Left ventricle myocardium superior (tissue), 1 donor: ENCODE results near the gene AGR2. TPM values are rescaled to one million over a fixed set of nuclear protein-coding genes. Genes with fewer than 3 reads are reported as not detected.
A peak's percentile ranks its signal among the peaks of the same experiment; 100 is the strongest.
"Not testable (repeated sequence)": the region's sequence is repeated elsewhere in the genome, so short reads cannot be mapped to it uniquely, and the experiment has no call there.

Experiments used
- ATAC-seq: fragments of 200-7000 bp; cut with Tn5 transposase; one replicate; pipeline ENCODE4 v1.9.1; 2020; ENCODE audit warnings: mild to moderate bottlenecking, moderate library complexity
- DNase-seq: peaks from one replicate; pipeline ENCODE4 v3.0.0-alpha.2; 2020
- intact Hi-C: fragments of 100-400 bp; cut with micrococcal nuclease; formaldehyde crosslinking; loops from one replicate; pipeline ENCODE4 v1.11.0; 2022
- total RNA-seq: library from RNA; stranded (reverse); fragmentation: NEBNext Ultra II Directional; extraction: Animal tissue kit (Norgen Biotek cat#: 25700); gene quantifications from one replicate; pipeline ENCODE4 v1.2.1, GENCODE V29; 2021
- donor health status: DM: no; HTN: yes; CAD: no; lungs with severe emphysema.

The AGR2 gene
- total RNA-seq, 1 donor from 2014 or later, result not detected

GRCh38 chr7:16780596-16780995 is 24.2 kb downstream of the AGR2 start:
- DNase-seq (no peak), ATAC-seq (no peak)
- intact Hi-C loops, result no loop called here

GRCh38 chr7:16779051-16779450 is 25.7 kb downstream of the AGR2 start:
- intact Hi-C loops, result no loop called here
- DNase-seq (no peak), ATAC-seq (no peak)

DNA sequence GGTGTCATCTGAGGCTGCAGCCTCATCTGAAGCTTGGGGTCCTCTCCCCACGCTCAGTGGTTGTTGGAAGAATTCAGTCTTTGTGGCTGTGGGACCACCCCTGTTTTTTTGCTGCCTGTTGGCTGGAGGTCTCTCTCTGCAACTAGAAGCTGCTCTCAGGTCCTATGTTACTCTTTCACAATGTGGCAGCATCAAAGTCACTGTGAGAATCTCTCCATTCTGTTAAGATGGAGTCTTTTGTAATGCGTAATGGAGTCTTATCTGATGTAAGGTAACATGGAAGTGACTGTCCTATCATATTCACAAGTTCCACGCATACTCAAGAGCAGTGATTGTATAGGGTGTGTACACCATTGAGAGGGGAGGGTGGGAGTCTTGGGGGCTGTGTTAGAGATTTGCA is 26.3 kb downstream of the AGR2 start:
- no peak for ATAC-seq
- DNase-seq, result no peak
- intact Hi-C loops, result no loop called here

DNA sequence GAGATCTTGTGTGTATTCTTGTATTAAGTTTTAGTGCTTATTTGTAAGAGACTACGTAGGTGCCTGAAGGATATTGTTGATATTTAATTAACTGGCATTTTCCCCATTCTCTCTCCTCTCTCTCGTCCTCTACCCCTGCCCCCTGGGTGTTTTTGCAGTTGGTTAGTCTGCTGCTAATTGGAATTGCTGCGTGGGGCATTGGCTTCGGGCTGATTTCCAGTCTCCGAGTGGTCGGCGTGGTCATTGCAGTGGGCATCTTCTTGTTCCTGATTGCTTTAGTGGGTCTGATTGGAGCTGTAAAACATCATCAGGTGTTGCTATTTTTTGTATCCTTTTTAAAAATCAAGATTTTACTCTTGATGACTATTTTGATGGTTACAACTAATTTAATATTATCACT is 28.7 kb downstream of the AGR2 start:
- no peak for DNase-seq
- intact Hi-C loops, result no loop called here
- no peak for ATAC-seq

- intact Hi-C loops, result no loop called here
- no peak for DNase-seq
- no peak for ATAC-seq
These were observed 29.8 kb downstream of the AGR2 start for GRCh38 chr7:16774986-16775385.

GRCh38 chr7:16774294-16774693 is 30.5 kb downstream of the AGR2 start:
- intact Hi-C loops, result no loop called here
- ATAC-seq (no peak), DNase-seq (no peak)

DNA sequence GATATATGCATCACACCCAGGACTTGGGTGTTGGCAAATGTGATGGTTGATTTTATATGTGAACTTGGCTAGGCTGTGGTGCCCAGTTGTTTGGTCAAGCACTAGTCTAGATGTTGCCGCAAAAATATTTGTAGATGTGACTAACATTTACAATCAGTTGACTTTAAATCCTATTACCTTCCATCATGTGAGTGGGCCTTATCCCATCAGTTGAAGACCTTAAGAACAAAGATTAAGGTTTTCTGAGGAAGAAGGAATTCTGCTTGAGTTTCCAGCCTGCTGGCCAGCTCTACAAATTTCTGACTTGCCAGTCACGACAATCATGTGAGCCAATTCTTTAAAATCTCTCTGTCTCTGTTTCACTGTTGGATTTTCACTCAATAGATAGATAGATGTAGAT is 30.9 kb downstream of the AGR2 start:
- ATAC-seq (no peak), DNase-seq (no peak)
- intact Hi-C loops, result no loop called here

- intact Hi-C loops, result no loop called here
- DNase-seq, result no peak
- no peak for ATAC-seq
These were observed 31.5 kb downstream of the AGR2 start for GRCh38 chr7:16773326-16773725.

- intact Hi-C loops, result no loop called here
- ATAC-seq (no peak), DNase-seq (no peak)
These were observed 34.0 kb downstream of the AGR2 start for GRCh38 chr7:16770657-16771329.

DNA sequence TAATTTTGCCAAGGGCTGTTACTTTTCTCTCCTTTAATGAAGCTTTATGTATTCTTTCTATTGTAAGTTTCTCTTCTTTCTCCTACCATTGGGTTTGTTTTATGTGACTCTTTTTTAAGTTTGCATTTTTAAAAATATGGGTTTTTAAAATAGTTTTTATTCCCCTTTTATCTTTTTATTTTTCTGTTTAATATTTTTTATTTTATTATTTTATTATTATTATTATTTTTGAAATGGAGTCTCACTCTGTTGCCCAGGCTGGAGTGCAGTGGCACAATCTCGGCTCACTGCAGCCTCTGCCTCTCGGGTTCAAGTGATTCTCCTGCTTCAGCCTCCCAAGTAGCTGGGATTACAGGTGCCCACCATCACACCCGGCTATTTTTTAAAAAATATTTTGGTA is 34.8 kb downstream of the AGR2 start:
- ATAC-seq, DNase-seq, intact Hi-C loops: not testable (repeated sequence)

DNA sequence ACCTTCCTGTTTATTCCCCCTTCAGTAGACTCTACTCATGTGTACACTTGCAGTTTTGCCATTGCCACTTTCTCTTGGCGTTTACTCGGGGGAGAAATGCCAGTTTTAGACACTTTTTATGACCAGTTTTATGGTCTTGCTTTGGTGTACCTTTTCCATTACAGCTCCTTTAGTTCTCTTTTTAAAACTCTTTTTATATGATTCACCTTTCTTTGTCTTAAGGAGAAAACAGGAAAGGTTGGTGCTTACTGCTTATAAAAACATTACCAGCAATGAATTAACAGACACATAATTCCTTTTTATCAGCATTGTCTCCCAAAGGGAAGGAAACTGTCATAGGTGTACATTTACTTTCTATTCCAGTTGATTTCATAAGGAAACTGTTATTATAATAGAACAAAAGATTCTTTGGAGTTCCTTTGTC is 39.4 kb downstream of the AGR2 start:
- ATAC-seq (no peak), DNase-seq (no peak)
- intact Hi-C loops, result no loop called here

DNA sequence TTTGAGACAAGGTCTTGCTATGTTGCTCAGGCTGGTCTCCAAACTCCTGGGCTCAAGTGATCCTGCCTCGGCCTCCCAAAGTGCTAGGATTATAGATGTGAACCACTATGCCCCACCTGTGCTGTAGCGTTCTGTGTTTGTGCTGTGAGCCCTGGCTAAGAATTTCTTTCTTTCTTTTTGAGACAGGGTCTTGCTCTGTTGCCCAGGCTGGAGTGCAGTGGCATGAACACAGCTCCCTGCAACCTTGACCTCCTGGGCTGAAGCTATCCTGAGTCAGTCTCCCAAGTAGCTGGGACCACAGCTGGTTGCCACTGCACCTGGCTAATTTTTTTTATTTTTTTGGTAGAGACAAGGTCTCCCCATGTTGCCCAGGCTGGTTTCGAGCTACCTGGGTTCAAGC is 39.9 kb downstream of the AGR2 start:
- DNase-seq, result no peak
- ATAC-seq, result no peak
- intact Hi-C loops, result no loop called here

DNA sequence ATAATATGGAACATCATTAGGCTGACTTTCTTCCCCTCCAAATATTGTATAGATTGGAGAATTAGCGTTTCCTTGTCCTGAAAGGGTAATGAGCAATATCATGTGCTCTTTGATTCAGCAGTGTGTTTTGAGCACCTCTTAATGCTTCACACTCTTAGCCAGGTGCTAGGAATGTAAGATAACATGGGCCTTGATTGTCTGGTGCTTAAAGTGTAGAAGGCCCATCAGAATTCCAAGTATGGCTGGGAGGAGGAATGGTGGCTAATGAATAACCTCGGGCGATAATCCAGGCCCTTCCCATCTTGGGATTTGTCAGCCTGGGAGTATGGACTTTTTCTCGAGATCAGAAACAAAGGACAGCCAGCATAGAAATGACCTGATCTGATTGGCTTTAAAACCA is 42.6 kb downstream of the AGR2 start:
- ATAC-seq, result no peak
- no peak for DNase-seq
- intact Hi-C loops, result no loop called here

DNA sequence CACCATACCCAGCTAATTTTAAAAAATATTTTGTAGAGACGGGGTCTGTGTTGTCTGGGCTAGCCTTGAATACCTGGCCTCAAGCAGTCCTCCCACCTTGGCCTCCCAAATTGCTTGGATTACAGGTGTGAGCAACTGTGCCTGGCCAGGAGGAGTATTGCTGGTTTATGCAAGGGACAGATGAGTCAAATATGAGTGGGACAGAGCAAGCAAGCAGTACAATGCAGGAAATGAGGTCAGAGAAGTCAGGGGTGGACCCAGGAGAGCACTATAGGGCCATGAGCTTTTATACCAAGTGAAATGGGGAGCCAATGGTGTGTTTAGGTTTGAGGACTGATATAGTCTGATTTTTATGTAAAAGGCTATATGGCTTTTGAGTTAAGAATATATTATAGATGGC is 45.0 kb downstream of the AGR2 start:
- ATAC-seq, result no peak
- intact Hi-C loops, result no loop called here
- DNase-seq, result no peak

GRCh38 chr7:16758631-16759611 is 45.9 kb downstream of the AGR2 start:
- intact Hi-C loops, result no loop called here
- no peak for ATAC-seq
- DNase-seq, result no peak

DNA sequence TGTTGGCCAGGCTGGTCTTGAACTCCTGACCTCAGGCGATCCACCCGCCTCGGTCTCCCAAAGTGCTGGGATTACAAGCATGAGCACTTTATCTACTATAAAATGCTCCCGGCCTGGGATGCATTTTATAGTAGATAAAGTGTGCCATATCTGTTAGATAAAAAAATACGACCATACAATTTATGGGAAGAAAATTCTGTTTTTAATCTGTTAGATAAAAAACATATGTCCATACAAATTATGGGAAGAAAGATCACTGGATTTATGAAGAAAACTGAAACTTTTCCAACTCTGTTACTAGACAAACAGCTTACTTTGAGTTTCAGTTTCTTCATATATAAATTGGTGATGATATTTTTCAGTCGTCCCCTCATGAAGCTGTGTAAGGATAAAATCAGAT is 46.8 kb downstream of the AGR2 start:
- ATAC-seq, result no peak
- no peak for DNase-seq
- intact Hi-C loops, result no loop called here

- DNase-seq, result no peak
- intact Hi-C loops, result no loop called here
- no peak for ATAC-seq
These were observed 49.4 kb downstream of the AGR2 start for GRCh38 chr7:16755397-16755796.

GRCh38 chr7:16754856-16755317 is 49.9 kb downstream of the AGR2 start:
- intact Hi-C loops, result no loop called here
- DNase-seq (no peak), ATAC-seq (no peak)

DNA sequence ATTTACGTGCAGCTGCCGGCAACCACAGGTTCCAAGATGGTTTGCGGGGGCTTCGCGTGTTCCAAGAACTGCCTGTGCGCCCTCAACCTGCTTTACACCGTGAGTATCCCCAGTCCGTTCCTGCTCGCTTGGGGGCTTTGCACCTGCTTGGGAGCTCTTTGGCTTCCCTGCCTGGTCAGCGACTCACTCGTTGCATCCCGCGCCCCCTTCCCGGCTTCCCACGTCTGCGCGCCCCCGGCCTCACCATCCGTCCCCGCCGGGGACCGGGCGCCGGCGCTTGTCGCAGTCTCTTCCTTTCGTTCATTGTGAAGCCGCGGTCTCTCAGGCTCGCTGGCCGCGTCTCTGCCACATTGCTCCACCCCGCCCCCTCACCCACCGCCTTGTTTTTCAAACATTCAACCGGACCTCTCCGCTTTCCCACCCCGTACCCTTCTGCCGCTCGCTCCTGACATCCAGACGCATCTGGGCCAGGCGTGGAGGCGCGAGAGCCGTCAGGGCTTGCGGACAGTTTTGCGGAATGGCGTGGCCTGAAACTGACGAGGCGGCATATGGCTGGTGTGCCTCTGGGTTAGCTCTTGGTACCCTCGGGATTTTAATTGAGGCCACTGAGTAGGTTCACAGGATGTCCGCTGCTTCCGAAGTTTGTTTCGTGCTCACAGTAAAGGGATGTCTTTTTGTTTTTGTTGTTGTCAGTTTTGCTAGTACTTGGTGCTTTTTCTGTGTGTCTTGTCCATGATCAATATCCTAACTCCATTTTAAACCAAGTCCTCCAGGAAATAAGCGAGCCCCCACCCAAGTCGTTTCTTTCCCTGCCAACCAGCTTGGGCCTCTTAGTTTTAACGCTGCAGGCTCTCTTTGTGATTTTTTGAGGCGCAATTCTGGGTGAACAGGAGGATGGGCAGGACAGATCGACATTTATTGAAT is 50.6 kb downstream of the AGR2 start:
- peak; percentile 52 for DNase-seq
- peak; percentile 67 for ATAC-seq
- intact Hi-C loops, result no loop called here
